HepG2 (cell line): Measurements from ENCODE around the gene MAP3K3. TPM values are rescaled to one million over a fixed set of nuclear protein-coding genes. Genes with fewer than 3 reads are reported as not detected.

Source experiments
- CENPBD1 ChIP-seq: sonication (generic); formaldehyde crosslinking; IDR thresholded peaks from 2 replicates; pipeline ENCODE4 v1.8.0; 2022; ENCODE audit warnings: missing genetic modification reagents, low read depth, mild to moderate bottlenecking, borderline replicate concordance
- HMGA1 ChIP-seq: sonication (generic); formaldehyde crosslinking; conservative IDR thresholded peaks from 2 replicates; pipeline ENCODE4 v1.4.0; 2020; ENCODE audit warnings: missing genetic modification reagents
- KLF16 ChIP-seq, 2 experiments: sonication (generic) in 1 of 2; formaldehyde crosslinking in 1 of 2; IDR thresholded peaks; 2 replicates each; pipeline versions ENCODE4 v1.6.1 to v1.8.0; 2016 to 2023; ENCODE audit warnings: missing genetic modification reagents in 2 of 2, missing compliant biosample characterization in 1 of 2
- KMT2B ChIP-seq: IDR thresholded peaks from 2 replicates; pipeline ENCODE4 v1.6.1; 2016; ENCODE audit warnings: missing genetic modification reagents, missing compliant biosample characterization
- PHF20 ChIP-seq: sonication (generic); formaldehyde crosslinking; IDR thresholded peaks from 2 replicates; pipeline ENCODE4 v1.5.0; 2020; ENCODE audit warnings: mild to moderate bottlenecking, missing genetic modification reagents
- PITX1 ChIP-seq: sonication (generic); formaldehyde crosslinking; IDR thresholded peaks from 2 replicates; pipeline ENCODE4 v1.5.1; 2020; ENCODE audit warnings: mild to moderate bottlenecking, missing genetic modification reagents
- SAFB2 ChIP-seq: sonication (generic); formaldehyde crosslinking; IDR thresholded peaks from 2 replicates; pipeline ENCODE4 v1.5.1; 2020; ENCODE audit warnings: missing genetic modification reagents, low read depth, mild to moderate bottlenecking, borderline replicate concordance
- SUZ12 ChIP-seq: fragments of 150-350 bp; IDR thresholded peaks from 2 replicates; pipeline ENCODE4 v1.6.1; 2014; ENCODE audit warnings: low read depth, low read length
- TFDP1 ChIP-seq: IDR thresholded peaks from 2 replicates; pipeline ENCODE4 v1.6.1; 2016; ENCODE audit warnings: missing compliant biosample characterization, missing genetic modification reagents, borderline replicate concordance
- TRIM22 ChIP-seq: fragments of 450-650 bp; IDR thresholded peaks from 2 replicates; pipeline ENCODE4 v1.6.1; 2017
- ZBTB7A ChIP-seq: sonication (generic); formaldehyde crosslinking; IDR thresholded peaks from 2 replicates; pipeline ENCODE4 v1.8.0; 2022; ENCODE audit warnings: mild to moderate bottlenecking, missing genetic modification reagents
- ZNF367 ChIP-seq: sonication (generic); formaldehyde crosslinking; IDR thresholded peaks from 2 replicates; pipeline ENCODE4 v1.4.0; 2020; ENCODE audit warnings: missing genetic modification reagents, borderline replicate concordance
- ZNF569 ChIP-seq: sonication (generic); formaldehyde crosslinking; IDR thresholded peaks from 2 replicates; pipeline ENCODE4 v1.5.0; 2020; ENCODE audit warnings: mild to moderate bottlenecking, missing genetic modification reagents, moderate library complexity, borderline replicate concordance
- ZNF576 ChIP-seq: sonication (generic); formaldehyde crosslinking; IDR thresholded peaks from 2 replicates; pipeline ENCODE4 v1.4.0; 2020; ENCODE audit warnings: mild to moderate bottlenecking, missing genetic modification reagents
- ZNF672 ChIP-seq: sonication (generic); formaldehyde crosslinking; IDR thresholded peaks from 2 replicates; pipeline ENCODE4 v1.8.1; 2022; ENCODE audit warnings: missing genetic modification reagents
- ZNF720 ChIP-seq: sonication (generic); formaldehyde crosslinking; IDR thresholded peaks from 2 replicates; pipeline ENCODE4 v1.4.0; 2020; ENCODE audit warnings: missing genetic modification reagents
- ZNF776 ChIP-seq: sonication (generic); formaldehyde crosslinking; IDR thresholded peaks from 2 replicates; pipeline ENCODE4 v1.4.0; 2020; ENCODE audit warnings: mild to moderate bottlenecking, missing genetic modification reagents
- ZSCAN25 ChIP-seq: sonication (generic); formaldehyde crosslinking; IDR thresholded peaks from 2 replicates; pipeline ENCODE4 v1.8.0; 2022; ENCODE audit warnings: mild to moderate bottlenecking, missing genetic modification reagents
- polyA plus RNA-seq, 8 experiments: library from polyadenylated mRNA; depleted of rRNA in 3 of 8; stranded (reverse) in 7 of 8; unstranded in 1 of 8; fragments of >200 nt; fragmentation: Illumina TruSeq in 4 of 8; extraction: Trizol in 4 of 8; gene quantifications; 2 replicates each; pipeline versions ENCODE4 v1.2.1 to v1.2.3, GENCODE V29; 2011 to 2016; ENCODE audit warnings: low read depth in 4 of 8, missing spikeins in 1 of 8, mixed read lengths in 1 of 8; ENCODE audit not compliant: insufficient read depth in 1 of 8
- total RNA-seq, 5 experiments: library from RNA; depleted of rRNA; stranded (reverse); fragments of >200 nt; fragmentation: Illumina TruSeq; extraction: Trizol; gene quantifications; 2 replicates each; pipeline ENCODE4 v1.2.3, GENCODE V29; 2016; ENCODE audit warnings: low read depth in 1 of 5
- TF ChIP-seq, protein P1 (sequence below): sonication (generic); formaldehyde crosslinking; IDR thresholded peaks from 2 replicates; pipeline ENCODE4 v1.5.0; 2020; ENCODE audit warnings: missing genetic modification reagents
- TF ChIP-seq, protein P2 (sequence below): sonication (generic); formaldehyde crosslinking; IDR thresholded peaks from 2 replicates; pipeline ENCODE4 v1.5.1; 2020; ENCODE audit warnings: mild to moderate bottlenecking, missing genetic modification reagents, borderline replicate concordance

Gene MAP3K3
- total and polyA plus RNA-seq, 2 of the 13 experiments (the other 11 are each of a cell fraction or from before 2014, with no cell fraction given): 17.7 to 21.8 TPM

GRCh38 chr17:63741408-63742173, 119.4 kb downstream of the MAP3K3 start, which contains the start of gene STRADA (continued):
- peak; percentile 98 for TF ChIP-seq TFDP1 (CRISPR knock-in tag)
- TF ChIP-seq SAFB2 (CRISPR knock-in tag): no peak; the same call in none of the 2 replicates
- peak; percentile 97 for TF ChIP-seq ZNF776 (CRISPR knock-in tag)
- peak; percentile 75 for TF ChIP-seq ZSCAN25 (CRISPR knock-in tag)
- TF ChIP-seq ZNF720 (CRISPR knock-in tag): no peak
- TF ChIP-seq ZNF672: no peak
- TF ChIP-seq, protein P1, sequence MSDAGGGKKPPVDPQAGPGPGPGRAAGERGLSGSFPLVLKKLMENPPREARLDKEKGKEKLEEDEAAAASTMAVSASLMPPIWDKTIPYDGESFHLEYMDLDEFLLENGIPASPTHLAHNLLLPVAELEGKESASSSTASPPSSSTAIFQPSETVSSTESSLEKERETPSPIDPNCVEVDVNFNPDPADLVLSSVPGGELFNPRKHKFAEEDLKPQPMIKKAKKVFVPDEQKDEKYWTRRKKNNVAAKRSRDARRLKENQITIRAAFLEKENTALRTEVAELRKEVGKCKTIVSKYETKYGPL (CRISPR knock-in tag): no peak; the same call in 1 of the 2 replicates
- TF ChIP-seq TRIM22: no peak
- no peak for TF ChIP-seq SUZ12
- TF ChIP-seq ZBTB7A (CRISPR knock-in tag): no peak
- TF ChIP-seq, protein P2, sequence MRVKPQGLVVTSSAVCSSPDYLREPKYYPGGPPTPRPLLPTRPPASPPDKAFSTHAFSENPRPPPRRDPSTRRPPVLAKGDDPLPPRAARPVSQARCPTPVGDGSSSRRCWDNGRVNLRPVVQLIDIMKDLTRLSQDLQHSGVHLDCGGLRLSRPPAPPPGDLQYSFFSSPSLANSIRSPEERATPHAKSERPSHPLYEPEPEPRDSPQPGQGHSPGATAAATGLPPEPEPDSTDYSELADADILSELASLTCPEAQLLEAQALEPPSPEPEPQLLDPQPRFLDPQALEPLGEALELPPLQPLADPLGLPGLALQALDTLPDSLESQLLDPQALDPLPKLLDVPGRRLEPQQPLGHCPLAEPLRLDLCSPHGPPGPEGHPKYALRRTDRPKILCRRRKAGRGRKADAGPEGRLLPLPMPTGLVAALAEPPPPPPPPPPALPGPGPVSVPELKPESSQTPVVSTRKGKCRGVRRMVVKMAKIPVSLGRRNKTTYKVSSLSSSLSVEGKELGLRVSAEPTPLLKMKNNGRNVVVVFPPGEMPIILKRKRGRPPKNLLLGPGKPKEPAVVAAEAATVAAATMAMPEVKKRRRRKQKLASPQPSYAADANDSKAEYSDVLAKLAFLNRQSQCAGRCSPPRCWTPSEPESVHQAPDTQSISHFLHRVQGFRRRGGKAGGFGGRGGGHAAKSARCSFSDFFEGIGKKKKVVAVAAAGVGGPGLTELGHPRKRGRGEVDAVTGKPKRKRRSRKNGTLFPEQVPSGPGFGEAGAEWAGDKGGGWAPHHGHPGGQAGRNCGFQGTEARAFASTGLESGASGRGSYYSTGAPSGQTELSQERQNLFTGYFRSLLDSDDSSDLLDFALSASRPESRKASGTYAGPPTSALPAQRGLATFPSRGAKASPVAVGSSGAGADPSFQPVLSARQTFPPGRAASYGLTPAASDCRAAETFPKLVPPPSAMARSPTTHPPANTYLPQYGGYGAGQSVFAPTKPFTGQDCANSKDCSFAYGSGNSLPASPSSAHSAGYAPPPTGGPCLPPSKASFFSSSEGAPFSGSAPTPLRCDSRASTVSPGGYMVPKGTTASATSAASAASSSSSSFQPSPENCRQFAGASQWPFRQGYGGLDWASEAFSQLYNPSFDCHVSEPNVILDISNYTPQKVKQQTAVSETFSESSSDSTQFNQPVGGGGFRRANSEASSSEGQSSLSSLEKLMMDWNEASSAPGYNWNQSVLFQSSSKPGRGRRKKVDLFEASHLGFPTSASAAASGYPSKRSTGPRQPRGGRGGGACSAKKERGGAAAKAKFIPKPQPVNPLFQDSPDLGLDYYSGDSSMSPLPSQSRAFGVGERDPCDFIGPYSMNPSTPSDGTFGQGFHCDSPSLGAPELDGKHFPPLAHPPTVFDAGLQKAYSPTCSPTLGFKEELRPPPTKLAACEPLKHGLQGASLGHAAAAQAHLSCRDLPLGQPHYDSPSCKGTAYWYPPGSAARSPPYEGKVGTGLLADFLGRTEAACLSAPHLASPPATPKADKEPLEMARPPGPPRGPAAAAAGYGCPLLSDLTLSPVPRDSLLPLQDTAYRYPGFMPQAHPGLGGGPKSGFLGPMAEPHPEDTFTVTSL (CRISPR knock-in tag): no peak; the same call in 1 of the 2 replicates
- TF ChIP-seq HMGA1 (CRISPR knock-in tag): no peak
- TF ChIP-seq PITX1 (CRISPR knock-in tag): peak; percentile 53; the same call in 1 of the 2 replicates
- peak; percentile 78 for TF ChIP-seq KMT2B
- TF ChIP-seq ZNF576 (CRISPR knock-in tag): no peak
- TF ChIP-seq CENPBD1: no peak
- peak; percentile 82 for TF ChIP-seq PHF20 (CRISPR knock-in tag)
- peak; percentile 83 to 88; a peak in 2 of 4 replicates for TF ChIP-seq KLF16 (CRISPR knock-in tag; IDR thresholded peaks at IDR 0.05)
- no peak for TF ChIP-seq ZNF367 (CRISPR knock-in tag)
- no peak for TF ChIP-seq ZNF569 (CRISPR knock-in tag)
